Astrocyte (in vitro differentiated cells and primary cell): ENCODE results near the gene LMF1.

Experiments
- CTCF ChIP-seq: IDR thresholded peaks from 2 replicates; pipeline ENCODE4 v1.5.1; 2011; ENCODE audit warnings: low read depth, mild to moderate bottlenecking, inconsistent platforms, low read length, moderate library complexity; ENCODE audit not compliant: insufficient read depth
- EZH2 ChIP-seq: IDR thresholded peaks from 2 replicates; pipeline ENCODE4 v1.6.1; 2012; ENCODE audit warnings: mild to moderate bottlenecking, low read length, inconsistent platforms; ENCODE audit not compliant: insufficient read depth

- no peak for TF ChIP-seq CTCF
- no peak for TF ChIP-seq EZH2
These were observed 167.1 kb downstream of the LMF1 start for GRCh38 chr16:803754-804080.
